Measurements from ENCODE around the gene HAGHL.

Gene HAGHL

DNA sequence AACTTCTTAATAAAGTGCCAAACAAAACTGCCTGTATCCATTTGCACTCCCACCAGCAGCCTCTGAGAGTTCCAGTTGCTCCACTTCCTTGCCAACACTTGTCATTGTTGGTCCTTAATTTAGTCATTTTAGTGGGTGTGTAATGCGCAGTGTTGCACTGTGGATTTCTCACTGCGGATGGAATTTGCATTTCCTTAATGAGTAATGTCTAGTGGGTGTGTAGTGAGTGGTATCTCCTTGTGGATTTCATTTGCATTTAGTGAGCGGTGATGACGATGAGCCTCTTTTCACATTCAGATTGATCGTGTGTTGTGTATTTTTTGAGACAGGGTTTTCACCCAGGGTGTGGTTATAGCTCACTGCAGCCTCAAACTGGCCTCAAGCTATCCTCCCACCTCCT, 29.5 kb downstream of the HAGHL start:
- H3K36me3 ChIP-seq (ENCODE audit: insufficient read depth, low read length) = no peaks in the 10 kb centered on the region
- WGBS = 95% methylated on average over 5 of the region's 5 CpGs
- H3K27me3 ChIP-seq (ENCODE audit: insufficient read depth, low read length) = no peaks in the 10 kb centered on the region
- H3K9me3 ChIP-seq (ENCODE audit: insufficient read depth, low read depth, low read length) = no peaks in the 10 kb centered on the region
- H3K4me3 ChIP-seq (ENCODE audit: low read length) = no peak overlapping the region
- peaks cover 8% of the 10 kb centered on the region for H3K4me1 ChIP-seq (ENCODE audit: insufficient read depth, low read length)
- no peak overlapping the region for H3K9ac ChIP-seq (ENCODE audit: low read depth, low read length)
- no peak overlapping the region for H3K27ac ChIP-seq (ENCODE audit: low read depth, low read length)

DNA sequence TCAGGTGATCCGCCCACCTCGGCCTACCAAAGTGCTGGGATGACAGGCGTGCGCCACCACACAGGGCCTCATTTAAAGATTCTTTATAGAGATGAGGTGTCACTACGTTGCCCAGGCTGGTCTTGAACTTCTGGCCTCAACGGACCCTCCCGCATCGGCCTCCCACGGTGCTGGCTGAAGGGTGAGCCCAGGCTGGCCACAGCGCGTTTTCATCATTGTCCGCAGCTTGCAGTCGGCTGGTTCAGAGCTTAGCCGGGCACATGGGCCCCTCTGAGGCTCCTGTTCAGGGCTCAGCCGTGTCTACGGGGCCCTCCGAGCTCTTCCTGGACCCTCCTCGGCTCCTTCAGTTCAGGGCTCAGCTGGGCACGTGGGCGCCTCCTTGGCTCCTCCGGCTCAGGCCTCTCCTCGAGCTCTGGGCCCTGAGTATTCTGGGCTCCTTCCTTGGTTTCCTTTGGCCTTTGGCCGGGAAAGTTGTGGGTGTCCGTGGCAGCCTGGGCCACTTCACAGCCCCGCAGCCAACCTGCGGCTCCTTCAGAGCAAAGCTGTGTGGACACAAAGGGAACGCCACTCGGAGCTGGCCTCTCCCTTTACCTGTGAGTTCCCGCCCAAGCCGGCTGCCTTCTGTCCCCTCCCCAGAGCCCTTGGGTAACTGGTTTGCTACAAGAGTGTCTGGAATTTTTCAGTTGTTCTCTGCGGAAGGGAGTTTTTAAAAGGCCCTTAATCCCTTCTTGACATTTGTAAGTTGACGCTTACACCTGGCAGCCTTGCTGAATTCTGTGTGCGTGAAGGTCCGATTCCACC, 32.4 kb downstream of the HAGHL start:
- 93% methylated on average over 34 of the region's 34 CpGs for WGBS
- no peak overlapping the region for H3K9ac ChIP-seq (ENCODE audit: low read depth, low read length)
- H3K36me3 ChIP-seq (ENCODE audit: insufficient read depth, low read length) = no peaks in the 10 kb centered on the region
- no peaks in the 10 kb centered on the region for H3K27me3 ChIP-seq (ENCODE audit: insufficient read depth, low read length)
- no peaks in the 10 kb centered on the region for H3K4me1 ChIP-seq (ENCODE audit: insufficient read depth, low read length)
- H3K27ac ChIP-seq (ENCODE audit: low read depth, low read length) = no peak overlapping the region
- H3K4me3 ChIP-seq (ENCODE audit: low read length) = no peak overlapping the region
- no peaks in the 10 kb centered on the region for H3K9me3 ChIP-seq (ENCODE audit: insufficient read depth, low read depth, low read length)

DNA sequence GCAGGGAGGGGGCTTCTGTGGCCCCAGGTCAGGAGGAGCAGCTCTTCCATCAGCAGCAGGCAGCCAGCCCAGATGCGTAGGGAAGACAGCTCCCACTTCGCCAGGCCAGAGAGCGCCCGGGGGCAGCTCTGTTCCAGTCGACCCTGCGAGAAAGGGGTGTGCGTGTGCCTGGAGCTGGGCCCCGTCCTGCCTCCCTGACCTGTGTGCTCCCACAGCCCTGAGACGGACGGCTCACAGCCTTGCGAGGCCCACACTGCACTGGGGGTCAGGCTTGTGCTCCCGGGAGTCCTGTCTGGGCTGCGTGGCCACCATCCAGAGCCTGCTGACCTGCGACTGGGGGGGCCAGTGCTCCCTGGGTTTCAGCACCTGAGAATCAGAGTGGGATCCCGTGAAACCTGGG, 33.2 kb downstream of the HAGHL start:
- Histone ChIP-seq H3K27me3 (ENCODE audit: insufficient read depth, low read length) (no peaks in the 10 kb centered on the region), H3K4me1 (ENCODE audit: insufficient read depth, low read length) (no peaks in the 10 kb centered on the region), H3K27ac (ENCODE audit: low read depth, low read length) (no peak overlapping the region)

DNA sequence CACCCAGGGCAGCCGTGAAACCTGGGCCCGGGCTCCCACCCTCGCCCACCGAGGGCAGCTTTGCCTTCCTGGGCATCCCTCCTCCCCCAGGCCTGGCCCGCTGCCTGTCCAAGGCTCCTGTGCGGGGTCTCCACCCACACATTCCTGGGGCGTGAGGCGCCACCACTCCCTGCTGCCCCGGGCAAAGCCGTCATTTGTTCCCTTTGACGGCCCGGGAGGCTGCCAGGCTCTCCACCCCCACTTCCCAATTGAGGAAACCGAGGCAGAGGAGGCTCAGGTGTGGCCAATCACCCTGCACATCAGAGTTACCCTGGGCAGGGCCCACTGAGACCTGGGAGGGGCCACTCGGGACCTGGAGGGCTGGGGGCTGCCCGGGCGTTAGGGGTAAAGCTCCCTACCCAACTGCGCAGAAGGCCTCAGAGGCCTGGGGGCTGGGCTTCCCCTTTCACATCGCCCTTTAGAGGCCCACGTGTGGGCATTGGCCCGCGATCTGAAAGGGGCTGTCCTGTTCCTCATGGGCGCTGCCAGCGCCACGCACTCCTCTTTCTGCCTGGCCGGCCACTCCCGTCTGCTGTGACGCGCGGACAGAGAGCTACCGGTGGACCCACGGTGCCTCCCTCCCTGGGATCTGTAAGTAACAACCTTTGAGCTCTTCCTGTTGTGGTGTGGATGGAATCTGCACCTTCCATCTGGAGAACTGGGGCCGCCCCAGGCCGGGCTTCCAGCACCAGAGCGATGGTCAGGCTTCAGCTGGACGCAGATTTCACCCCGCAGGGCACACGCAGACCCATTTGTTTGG, 33.8 kb downstream of the HAGHL start, which contains the start of gene MSLN:
Gene MSLN (plus strand): TSS at position 190 of the 799 bp plus-strand sequence. CDS start 1,947 bp downstream, outside the sequence.
- WGBS = 87% methylated on average over 37 of the region's 37 CpGs
- Histone ChIP-seq H3K9me3 (ENCODE audit: insufficient read depth, low read depth, low read length) (no peaks in the 10 kb centered on the region), H3K36me3 (ENCODE audit: insufficient read depth, low read length) (no peaks in the 10 kb centered on the region), H3K27me3 (ENCODE audit: insufficient read depth, low read length) (no peaks in the 10 kb centered on the region), H3K9ac (ENCODE audit: low read depth, low read length) (no peak within 1 kb of the TSS), H3K4me1 (ENCODE audit: insufficient read depth, low read length) (no peaks in the 10 kb centered on the region), H3K4me3 (ENCODE audit: low read length) (no peak within 1 kb of the TSS), H3K27ac (ENCODE audit: low read depth, low read length) (no peak within 1 kb of the TSS)

More for the DNA sequence above, 33.2 kb downstream of the HAGHL start:
- Histone ChIP-seq H3K9me3 (ENCODE audit: insufficient read depth, low read depth, low read length) (no peaks in the 10 kb centered on the region), H3K4me3 (ENCODE audit: low read length) (no peak overlapping the region), H3K9ac (ENCODE audit: low read depth, low read length) (no peak overlapping the region), H3K36me3 (ENCODE audit: insufficient read depth, low read length) (no peaks in the 10 kb centered on the region)
- 91% methylated on average over 15 of the region's 15 CpGs for WGBS

DNA sequence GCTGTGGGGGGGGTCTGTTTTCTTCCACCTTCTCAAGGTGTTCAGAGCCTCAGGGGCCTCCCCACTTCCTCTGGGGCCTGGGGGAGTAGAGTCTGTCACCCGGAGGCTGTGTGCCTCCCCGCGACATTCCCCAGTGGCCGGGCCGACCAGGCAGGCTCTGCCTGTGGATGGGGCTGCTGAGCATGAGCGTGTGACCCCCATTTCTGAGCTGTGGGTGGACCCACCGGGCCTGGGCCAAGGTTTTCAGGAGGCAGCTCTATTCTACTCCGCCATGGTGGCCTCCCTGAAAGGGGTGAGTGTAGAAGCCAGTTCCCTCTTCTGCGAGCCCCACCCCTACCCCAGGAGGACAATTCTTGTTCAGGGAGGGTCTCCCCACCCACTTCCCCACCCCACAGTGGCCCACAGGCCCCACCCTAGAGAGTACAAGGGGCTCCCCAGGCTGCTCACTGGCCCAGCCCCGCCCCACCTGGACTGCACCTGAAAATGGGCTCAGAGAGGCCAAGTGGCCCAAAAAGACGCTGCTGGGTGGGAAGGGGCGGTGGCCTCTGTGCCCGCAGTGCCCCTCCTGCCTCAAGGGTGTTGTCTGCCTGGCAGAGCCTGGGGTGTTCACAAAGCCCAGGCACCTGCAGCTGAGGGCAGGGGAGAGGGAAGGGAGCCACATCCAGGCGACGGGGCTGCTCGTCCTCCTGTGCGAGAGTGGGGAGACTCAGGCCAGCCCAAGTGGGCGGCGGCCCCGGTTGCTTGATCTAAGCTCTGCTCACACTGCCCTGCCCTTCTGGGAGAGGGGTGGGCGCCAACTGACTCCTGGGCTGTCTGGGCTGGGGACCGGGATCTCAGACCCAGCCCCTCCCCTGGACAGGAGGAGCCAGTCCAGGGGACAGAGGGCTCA, 35.0 kb downstream of the HAGHL start:
- Histone ChIP-seq H3K27ac (ENCODE audit: low read depth, low read length) (no peak overlapping the region), H3K4me1 (ENCODE audit: insufficient read depth, low read length) (no peaks in the 10 kb centered on the region), H3K27me3 (ENCODE audit: insufficient read depth, low read length) (no peaks in the 10 kb centered on the region), H3K9ac (ENCODE audit: low read depth, low read length) (no peak overlapping the region), H3K9me3 (ENCODE audit: insufficient read depth, low read depth, low read length) (no peaks in the 10 kb centered on the region), H3K4me3 (ENCODE audit: low read length) (no peak overlapping the region), H3K36me3 (ENCODE audit: insufficient read depth, low read length) (no peaks in the 10 kb centered on the region)
- 88% methylated on average over 22 of the region's 22 CpGs for WGBS

DNA sequence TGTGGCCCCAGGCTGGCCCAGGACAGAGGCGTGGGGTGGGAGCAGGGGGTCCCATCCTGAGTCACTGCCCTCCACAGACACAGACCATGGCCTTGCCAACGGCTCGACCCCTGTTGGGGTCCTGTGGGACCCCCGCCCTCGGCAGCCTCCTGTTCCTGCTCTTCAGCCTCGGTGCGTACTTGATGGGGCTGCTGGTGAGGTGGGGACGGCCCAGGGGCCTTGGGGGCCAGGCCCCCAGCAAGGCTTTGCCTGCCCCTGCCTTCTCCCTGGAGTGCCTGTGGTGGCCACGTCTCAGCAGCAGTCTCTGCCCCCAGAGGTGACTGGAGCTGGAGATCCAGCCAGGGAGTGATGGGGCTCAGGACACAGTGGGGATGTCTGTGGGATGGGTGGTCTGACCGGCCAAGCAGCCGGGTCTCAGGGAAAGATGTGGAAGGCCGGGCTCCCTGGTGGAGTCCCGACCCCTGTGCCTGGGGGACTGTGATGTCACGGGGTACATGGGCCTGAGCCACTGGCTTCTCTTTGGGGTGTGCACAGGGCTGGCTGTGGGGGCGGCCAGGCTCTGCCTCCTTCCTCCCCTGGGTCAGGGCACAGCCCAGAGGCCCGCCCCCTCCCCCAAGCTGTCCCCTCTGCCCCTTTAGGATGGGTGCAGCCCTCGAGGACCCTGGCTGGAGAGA, 35.8 kb downstream of the HAGHL start:
- H3K27me3 ChIP-seq (ENCODE audit: insufficient read depth, low read length) = no peaks in the 10 kb centered on the region
- H3K36me3 ChIP-seq (ENCODE audit: insufficient read depth, low read length) = no peaks in the 10 kb centered on the region
- no peaks in the 10 kb centered on the region for H3K4me1 ChIP-seq (ENCODE audit: insufficient read depth, low read length)
- WGBS = 90% methylated on average over 17 of the region's 17 CpGs
- no peak overlapping the region for H3K27ac ChIP-seq (ENCODE audit: low read depth, low read length)
- no peak overlapping the region for H3K4me3 ChIP-seq (ENCODE audit: low read length)
- no peaks in the 10 kb centered on the region for H3K9me3 ChIP-seq (ENCODE audit: insufficient read depth, low read depth, low read length)
- no peak overlapping the region for H3K9ac ChIP-seq (ENCODE audit: low read depth, low read length)

DNA sequence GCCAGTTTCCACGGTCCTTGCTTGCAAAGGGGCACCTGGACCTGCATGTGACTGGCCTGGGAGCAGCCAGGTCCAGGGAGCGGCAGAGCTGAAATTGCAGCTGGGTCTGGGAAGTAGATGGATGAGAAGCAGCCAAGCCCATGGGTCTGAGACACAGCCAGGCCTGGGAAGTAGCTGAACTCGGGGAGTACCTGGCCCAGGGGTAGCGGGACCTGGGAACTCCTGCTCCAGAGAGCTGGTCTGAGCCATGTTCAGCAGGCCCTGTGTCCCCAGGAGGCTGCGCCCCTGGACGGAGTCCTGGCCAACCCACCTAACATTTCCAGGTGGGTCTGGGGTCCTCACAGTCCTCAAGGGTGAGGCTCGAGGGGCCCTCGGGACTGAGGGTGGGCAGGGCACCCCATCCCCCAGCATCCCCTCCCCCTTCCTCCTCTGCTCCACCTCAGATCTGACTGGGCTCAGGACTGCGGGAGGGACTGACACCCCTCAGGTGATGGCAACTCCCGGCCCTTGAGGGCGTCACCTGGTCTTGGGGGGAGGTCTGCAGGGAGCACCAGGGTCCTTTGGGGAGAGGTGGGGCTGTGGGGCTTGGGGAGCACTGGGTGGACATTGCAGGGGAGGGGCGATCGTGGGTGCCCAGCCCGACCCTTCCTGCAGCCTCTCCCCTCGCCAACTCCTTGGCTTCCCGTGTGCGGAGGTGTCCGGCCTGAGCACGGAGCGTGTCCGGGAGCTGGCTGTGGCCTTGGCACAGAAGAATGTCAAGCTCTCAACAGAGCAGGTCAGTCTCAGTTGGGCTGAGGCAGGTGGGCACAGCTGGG, 36.7 kb downstream of the HAGHL start:
- no peaks in the 10 kb centered on the region for H3K27me3 ChIP-seq (ENCODE audit: insufficient read depth, low read length)
- H3K4me3 ChIP-seq (ENCODE audit: low read length) = no peak overlapping the region
- H3K4me1 ChIP-seq (ENCODE audit: insufficient read depth, low read length) = no peaks in the 10 kb centered on the region
- no peak overlapping the region for H3K27ac ChIP-seq (ENCODE audit: low read depth, low read length)
- 94% methylated on average over 20 of the region's 21 CpGs for WGBS
- H3K9ac ChIP-seq (ENCODE audit: low read depth, low read length) = no peak overlapping the region
- H3K36me3 ChIP-seq (ENCODE audit: insufficient read depth, low read length) = no peaks in the 10 kb centered on the region
- no peaks in the 10 kb centered on the region for H3K9me3 ChIP-seq (ENCODE audit: insufficient read depth, low read depth, low read length)

DNA sequence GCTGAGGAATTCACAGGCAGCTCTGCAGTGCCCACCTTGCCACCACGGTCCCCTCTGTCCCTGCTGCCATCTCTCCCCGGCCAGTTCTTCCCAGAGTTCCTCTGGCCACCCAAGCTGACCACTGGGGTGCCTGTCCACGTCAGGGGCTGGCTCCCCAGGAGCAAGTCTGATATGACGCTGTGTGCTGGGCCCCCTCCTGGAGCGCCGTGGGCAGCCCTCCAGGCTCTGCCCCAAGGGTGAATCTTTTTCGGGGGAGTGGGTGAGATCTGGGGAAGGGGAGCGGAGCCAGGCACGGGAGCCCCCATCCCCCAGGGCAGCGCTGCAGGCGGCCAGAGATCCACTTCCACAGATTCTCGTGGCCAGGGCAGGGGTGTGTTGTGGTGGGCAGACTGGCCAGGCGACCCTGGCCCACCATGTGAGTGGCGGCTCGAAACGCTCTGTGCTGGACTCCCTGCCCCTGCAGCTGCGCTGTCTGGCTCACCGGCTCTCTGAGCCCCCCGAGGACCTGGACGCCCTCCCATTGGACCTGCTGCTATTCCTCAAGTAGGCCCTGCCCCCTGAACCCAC, 37.4 kb downstream of the HAGHL start:
- no peaks in the 10 kb centered on the region for H3K9me3 ChIP-seq (ENCODE audit: insufficient read depth, low read depth, low read length)
- H3K4me1 ChIP-seq (ENCODE audit: insufficient read depth, low read length) = no peaks in the 10 kb centered on the region
- 91% methylated on average over 20 of the region's 20 CpGs for WGBS
- H3K27me3 ChIP-seq (ENCODE audit: insufficient read depth, low read length) = no peaks in the 10 kb centered on the region
- H3K4me3 ChIP-seq (ENCODE audit: low read length) = no peak overlapping the region
- H3K27ac ChIP-seq (ENCODE audit: low read depth, low read length) = no peak overlapping the region
- no peak overlapping the region for H3K9ac ChIP-seq (ENCODE audit: low read depth, low read length)
- no peaks in the 10 kb centered on the region for H3K36me3 ChIP-seq (ENCODE audit: insufficient read depth, low read length)

DNA sequence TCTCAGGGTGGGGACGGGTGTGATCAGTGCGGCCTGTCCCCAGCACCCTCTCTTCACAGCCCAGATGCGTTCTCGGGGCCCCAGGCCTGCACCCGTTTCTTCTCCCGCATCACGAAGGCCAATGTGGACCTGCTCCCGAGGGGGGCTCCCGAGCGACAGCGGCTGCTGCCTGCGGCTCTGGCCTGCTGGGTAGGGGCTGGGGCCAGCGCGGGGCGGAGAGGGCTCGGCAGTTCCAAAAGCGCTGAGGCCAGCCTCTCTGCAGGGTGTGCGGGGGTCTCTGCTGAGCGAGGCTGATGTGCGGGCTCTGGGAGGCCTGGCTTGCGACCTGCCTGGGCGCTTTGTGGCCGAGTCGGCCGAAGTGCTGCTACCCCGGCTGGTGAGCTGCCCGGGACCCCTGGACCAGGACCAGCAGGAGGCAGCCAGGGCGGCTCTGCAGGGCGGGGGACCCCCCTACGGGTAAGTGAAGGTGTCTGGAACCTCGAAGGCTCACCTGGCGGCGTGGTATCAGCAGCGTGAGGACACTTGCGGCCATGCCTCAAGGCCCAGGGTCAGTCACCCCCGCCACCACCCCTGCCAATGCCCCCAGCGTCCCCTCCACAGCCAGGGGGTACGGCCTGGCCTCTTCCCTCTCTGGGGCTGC, 38.1 kb downstream of the HAGHL start:
- no peak overlapping the region for H3K27ac ChIP-seq (ENCODE audit: low read depth, low read length)
- no peak overlapping the region for H3K4me3 ChIP-seq (ENCODE audit: low read length)
- 94% methylated on average over 38 of the region's 38 CpGs for WGBS
- H3K9ac ChIP-seq (ENCODE audit: low read depth, low read length) = no peak overlapping the region
- no peaks in the 10 kb centered on the region for H3K4me1 ChIP-seq (ENCODE audit: insufficient read depth, low read length)
- H3K27me3 ChIP-seq (ENCODE audit: insufficient read depth, low read length) = no peaks in the 10 kb centered on the region
- H3K36me3 ChIP-seq (ENCODE audit: insufficient read depth, low read length) = no peaks in the 10 kb centered on the region
- H3K9me3 ChIP-seq (ENCODE audit: insufficient read depth, low read depth, low read length) = no peaks in the 10 kb centered on the region
